Fibroblast of skin of right biceps (primary cell): ENCODE results near the gene MLANA.

Experiments used
- DNase-seq: peaks from one replicate; pipeline ENCODE4 v3.0.0-alpha.2; 2013

The MLANA gene

DNA sequence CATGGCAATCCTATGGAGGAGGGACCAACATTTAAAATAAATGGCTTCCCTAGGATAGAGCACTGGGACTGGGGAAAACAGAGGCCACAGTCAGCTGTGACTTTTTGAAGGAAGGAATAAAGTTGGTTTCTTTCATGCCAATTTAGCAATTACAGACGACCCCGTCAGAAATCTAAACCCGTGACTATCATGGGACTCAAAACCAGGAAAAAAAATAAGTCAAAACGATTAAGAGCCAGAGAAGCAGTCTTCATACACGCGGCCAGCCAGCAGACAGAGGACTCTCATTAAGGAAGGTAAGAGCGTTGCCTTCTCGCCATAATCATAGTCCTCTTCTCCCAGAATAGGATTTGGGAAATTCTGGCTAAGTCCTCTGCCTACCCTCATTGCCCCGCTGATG, at the start of gene MLANA:
Gene MLANA, plus strand, starts transcription at position 249 of the 400 bp plus-strand sequence. CDS start 1,586 bp downstream, outside the sequence.
- DNase-seq: no peak

DNA sequence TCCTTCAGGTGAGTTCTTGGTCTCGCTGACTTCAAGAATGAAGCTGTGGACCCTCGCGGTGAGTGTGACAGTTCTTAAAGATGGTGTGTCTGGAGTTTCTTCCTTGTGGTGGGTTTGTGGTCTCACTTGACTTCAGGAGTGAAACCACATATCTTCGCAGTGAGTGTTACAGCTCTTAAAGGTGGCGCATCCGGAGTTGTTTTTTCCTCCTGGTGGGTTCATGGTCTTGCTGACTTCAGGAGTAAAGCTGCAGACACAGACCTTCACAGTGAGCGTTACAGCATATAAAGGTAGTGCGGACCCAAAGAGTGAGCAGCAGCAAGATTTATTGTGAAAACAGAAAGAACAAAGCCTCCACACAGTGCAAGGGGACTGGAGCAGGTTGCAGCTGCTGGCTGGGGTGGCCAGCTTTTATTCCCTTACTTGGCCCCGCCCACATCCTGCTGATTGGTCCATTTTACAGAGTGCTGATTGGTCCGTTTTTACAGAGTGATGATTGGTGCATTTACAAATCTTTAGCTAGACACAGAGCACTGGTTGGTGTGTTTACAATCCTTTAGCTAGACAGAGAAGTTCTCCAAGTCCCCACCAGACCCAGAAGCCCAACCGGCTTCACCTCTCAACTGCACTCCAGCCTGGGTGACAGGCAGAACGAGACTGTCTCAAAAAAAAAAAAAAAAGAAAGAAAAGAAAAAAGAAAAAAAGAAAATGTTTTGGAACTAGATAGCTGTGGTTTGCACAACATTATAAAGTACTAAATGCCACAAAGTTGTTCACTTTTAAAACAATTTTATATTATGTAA, 48.7 kb upstream of the MLANA start:
- no peak for DNase-seq

DNA sequence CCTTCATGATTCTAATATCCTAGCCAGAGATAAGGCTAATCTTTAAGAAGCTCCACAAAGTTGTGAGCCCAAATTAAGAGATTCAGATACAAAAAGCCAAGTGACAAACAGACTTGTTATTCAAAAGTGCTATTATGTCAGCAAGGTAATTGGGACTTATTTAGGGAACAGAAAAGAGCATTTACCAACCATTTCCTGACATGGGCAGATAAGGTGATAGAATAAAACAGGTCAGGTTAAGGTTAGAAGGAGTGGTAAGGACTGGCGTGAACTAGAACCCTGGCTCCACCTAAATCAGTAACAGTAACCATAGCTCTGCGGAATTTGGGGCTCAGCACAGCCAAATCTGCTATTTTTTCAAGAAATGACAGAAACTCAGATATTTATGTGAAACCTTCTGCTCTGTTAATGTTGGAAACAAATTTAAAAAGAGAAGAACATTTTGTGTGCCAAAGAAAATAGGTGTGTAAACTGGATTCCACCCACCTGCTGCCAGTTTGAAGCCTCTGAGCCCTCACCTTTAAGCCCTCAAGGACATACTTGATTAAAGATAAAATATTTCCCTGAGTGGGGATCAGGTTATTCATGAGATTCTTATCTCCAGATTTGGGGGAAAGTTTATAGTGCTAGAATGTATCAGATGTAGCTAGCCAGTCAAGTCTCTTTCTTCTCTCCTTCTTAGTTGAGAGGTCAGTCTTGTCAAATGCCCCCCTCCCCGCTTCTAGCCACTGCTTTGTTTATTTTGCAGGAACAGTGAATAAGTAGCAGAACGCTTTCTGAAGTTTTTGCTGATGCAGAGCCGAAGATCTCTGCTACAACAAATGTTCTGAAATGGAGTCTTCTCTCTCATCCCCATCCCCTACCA, 47.5 kb upstream of the MLANA start:
- DNase-seq: no peak

DNA sequence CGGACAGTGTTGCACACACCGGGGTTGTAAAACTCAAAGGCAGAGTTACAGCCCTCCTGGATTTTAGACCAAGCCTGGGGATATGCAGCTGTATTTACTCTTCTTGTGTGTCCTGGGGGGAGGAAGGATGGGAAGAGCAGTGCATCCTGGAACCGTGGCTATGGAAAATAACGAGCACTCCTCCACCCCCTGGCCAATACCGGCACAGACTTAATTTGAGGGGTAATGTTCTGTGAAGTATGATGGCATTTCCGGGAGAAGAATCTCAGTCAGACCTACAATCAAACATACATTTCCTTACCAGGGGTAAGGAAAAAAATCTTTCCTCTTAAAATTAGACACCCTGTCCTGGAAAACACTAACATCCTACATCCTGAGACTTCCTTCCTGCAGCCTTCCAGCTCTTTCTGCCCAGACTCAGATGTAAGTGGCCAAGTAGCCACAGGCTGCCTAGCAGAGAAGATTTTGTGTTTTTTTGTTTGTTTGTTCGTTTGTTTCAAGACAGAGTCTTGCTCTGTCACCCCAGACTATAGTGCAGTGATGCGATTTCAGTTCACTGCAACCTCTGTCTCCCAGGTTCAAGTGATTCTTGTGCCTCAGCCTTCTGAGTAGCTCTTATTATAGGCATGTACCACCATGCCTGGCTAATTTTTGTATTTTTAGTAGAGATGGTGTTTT, 46.8 kb upstream of the MLANA start:
- DNase-seq: peak; percentile 43

GRCh38 chr9:5845157-5845531, 45.5 kb upstream of the MLANA start:
- DNase-seq: no peak

DNA sequence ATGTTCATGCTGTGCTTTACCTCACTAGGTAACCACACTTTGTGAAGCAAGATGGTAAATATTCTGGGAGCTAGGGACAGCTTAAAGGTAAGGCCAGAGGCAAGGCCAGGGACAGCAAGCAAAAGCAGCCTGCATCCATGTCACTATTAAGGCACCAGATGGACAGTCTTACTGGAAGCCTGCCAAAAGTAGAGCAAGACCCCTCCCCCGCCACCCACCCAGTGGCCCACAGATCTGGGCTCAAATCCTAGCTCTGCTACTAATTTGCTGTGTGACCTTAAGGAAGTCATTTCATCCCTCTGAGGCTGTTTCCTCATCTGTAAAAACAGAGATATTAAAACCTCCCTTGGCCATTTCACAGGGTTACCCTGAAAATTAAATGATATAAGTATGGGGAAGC, 44.6 kb upstream of the MLANA start:
- DNase-seq: no peak

GRCh38 chr9:5846501-5846921, 44.2 kb upstream of the MLANA start:
- no peak for DNase-seq

- no peak for DNase-seq
Measured at GRCh38 chr9:5848372-5848882, 42.3 kb upstream of the MLANA start.

- no peak for DNase-seq
Measured at GRCh38 chr9:5850724-5851122, 40.0 kb upstream of the MLANA start.

DNA sequence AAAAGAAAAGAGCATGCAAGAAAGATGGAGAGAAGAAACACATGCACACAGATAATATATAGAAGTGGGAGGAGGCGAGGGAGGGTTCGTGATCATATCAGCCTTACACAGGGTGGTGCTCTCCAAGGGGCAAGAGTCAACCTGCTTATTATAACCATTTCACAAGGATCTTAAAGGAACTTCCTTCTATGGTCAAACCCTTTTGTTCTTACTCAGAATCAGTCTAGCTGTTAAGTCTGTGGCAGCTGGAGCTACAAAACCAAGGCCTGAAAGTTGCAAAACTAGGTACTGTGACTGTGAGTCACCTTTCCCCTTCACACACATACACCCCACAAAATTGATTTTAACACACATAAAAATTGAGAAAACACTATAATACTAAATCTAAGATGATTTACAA, 39.2 kb upstream of the MLANA start:
- no peak for DNase-seq

DNA sequence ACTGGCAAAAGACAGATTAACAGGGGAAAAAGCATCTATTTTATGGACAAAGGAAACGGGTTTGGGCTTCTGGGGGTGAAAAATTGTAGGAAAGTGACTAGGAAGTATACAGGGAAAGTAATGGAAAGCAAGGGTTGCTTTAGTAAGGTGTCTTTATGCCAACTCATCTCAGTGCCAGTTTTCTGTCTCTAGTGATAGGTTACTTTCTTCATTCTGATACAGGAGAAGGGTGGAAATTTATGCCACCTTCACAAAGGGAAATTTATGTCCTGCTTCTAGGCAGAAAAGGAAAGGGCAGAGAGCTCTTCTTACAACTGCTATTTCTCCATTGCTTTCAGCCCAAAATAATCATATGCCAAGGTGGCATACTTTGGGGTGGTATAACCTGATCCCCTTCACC, 37.7 kb upstream of the MLANA start:
- DNase-seq: no peak

- DNase-seq: no peak
Measured at GRCh38 chr9:5853617-5854016, 37.1 kb upstream of the MLANA start.

GRCh38 chr9:5854063-5854790, 36.5 kb upstream of the MLANA start:
- DNase-seq: no peak

DNA sequence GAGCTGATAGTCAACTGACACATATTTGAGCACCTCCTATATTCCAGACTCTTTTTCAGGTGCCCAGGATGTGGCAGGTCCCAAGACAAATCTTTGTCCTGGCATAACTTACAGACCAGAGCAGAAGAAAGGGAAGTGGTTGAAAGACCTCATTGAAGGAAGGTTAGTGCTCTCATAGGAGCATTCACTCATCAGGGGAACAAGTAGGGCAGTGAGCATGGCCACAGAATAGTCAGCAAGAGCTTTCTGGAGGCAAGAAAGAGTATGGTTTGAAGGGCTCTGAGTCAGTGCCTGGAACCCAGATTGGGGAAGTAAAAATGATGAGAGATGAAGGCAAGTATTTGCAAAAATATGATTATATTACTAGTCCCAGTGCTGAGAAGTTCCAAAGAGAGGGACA, 32.8 kb upstream of the MLANA start:
- no peak for DNase-seq

GRCh38 chr9:5858833-5859232, 31.9 kb upstream of the MLANA start:
- DNase-seq: no peak

GRCh38 chr9:5863092-5863746, 27.5 kb upstream of the MLANA start:
- DNase-seq: no peak

- no peak for DNase-seq
Measured at GRCh38 chr9:5864446-5864845, 26.2 kb upstream of the MLANA start.

DNA sequence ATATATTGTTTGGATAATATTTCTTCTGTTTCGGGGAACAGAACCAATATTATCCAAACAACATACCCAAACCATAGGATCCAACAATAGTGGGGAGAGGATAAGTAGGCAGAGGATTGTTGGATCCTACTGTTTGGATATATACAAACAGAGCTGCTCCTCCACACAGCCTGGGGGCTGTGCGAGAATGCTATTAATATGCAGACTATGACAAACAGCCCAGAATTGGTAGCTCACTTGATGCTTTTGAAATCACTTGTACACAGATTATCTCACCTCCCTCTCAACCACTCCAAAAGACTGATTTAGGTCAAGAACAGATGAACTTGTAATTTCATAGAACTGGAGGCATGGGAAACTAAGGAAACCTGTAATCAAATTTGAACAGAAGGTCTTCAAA, 24.4 kb upstream of the MLANA start:
- no peak for DNase-seq

- no peak for DNase-seq
Measured at GRCh38 chr9:5866685-5867084, 24.0 kb upstream of the MLANA start.

- no peak for DNase-seq
Measured at GRCh38 chr9:5868235-5868634, 22.5 kb upstream of the MLANA start.

DNA sequence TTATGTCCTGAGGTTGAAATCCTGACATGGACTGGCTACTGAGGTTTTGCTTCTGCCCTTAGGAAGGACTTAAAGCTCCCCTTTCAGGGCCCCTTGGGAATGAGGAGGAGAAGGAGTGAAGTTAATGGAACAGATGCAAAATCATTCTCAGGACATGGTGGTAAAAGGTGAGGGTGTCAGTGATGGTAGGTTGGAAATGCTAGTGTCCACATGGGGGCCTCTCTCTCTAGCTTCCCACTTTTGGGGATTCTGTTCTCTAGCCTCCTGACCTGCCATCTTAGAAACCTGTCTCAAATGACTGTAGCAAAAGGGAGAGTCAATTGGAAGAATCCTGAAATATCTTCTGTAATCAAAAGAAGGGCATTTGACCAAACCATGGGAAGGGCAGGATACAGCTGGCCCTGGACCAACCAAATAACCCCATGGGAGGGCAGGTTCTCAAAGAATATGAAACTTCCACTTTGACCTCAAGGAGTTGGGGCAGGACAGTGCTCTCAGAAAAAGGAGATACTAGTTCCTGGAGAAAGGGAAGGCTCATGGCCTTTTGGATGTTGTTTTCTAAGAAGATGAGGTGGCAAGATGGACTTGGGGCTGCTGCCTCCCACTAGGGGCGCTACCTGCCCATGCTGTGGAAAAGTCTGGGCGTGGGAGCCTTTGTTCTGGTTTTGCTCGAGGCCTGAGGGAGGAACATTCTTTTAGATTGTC, 21.2 kb upstream of the MLANA start:
- DNase-seq: no peak

GRCh38 chr9:5870020-5870339, 20.7 kb upstream of the MLANA start:
- DNase-seq: no peak
